ENCODE measurements around the gene TREM1. TPM values are rescaled to one million over a fixed set of nuclear protein-coding genes. Genes with fewer than 3 reads are reported as not detected.

The TREM1 gene
- total RNA-seq, 2 donors from 2014 or later = not detected

DNA sequence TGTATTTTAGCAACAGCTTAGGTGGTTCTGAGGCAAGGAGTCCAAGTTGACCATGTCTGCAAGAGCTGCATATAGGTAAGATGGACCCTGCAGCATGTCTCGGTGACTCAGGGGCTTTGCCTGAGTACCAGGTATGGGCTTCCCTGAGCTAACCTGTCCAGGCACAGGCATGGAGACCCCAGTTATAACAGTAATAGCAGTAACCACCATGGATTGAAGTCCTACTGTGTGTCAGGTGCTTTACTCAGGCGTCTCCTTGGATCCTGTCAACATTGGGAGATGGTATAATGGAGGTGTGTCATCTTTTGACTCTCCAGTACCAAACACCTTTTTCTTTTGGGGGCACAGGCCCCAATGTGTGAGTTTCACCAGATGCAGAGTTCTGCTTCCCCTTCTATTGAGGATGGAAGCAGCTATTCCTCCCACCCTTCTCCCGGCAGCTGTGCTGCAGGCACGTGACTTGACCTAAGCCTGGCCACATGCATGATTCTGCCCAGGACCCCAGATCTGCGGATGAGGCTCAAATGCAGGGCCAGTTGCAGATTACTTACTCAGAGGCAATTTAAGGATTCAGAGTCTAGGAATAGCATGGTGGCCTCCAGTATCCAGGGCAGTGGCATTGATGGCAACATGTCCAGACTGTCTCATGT lies 13.8 kb downstream of the TREM1 start:
- 79 to 87% methylated on average over 5 of the region's 5 CpGs for WGBS, 2 donors
- Histone ChIP-seq H3K36me3 (replicated peaks in 1 of 2; ENCODE audit: insufficient read depth in 1 of 2, low read depth in 2 of 2) (no peaks in the 10 kb centered on the region), H3K27me3 (no peaks in the 10 kb centered on the region), H3K9me3 (no peaks in the 10 kb centered on the region), H3K27ac (peak overlapping the region in 1 of 4 donors; percentile 35), H3K4me1 (no peaks in the 10 kb centered on the region), H3K4me3 (no peak overlapping the region)
- ATAC-seq = no peak
- intact Hi-C loops (cut with DNase I) = no loop called here
- TF ChIP-seq POLR2A (IDR thresholded peaks at IDR 0.05) = no peak
- TF ChIP-seq, protein P1, sequence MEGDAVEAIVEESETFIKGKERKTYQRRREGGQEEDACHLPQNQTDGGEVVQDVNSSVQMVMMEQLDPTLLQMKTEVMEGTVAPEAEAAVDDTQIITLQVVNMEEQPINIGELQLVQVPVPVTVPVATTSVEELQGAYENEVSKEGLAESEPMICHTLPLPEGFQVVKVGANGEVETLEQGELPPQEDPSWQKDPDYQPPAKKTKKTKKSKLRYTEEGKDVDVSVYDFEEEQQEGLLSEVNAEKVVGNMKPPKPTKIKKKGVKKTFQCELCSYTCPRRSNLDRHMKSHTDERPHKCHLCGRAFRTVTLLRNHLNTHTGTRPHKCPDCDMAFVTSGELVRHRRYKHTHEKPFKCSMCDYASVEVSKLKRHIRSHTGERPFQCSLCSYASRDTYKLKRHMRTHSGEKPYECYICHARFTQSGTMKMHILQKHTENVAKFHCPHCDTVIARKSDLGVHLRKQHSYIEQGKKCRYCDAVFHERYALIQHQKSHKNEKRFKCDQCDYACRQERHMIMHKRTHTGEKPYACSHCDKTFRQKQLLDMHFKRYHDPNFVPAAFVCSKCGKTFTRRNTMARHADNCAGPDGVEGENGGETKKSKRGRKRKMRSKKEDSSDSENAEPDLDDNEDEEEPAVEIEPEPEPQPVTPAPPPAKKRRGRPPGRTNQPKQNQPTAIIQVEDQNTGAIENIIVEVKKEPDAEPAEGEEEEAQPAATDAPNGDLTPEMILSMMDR (IDR thresholded peaks at IDR 0.05) = no peak
- DNase-seq = no peak

DNA sequence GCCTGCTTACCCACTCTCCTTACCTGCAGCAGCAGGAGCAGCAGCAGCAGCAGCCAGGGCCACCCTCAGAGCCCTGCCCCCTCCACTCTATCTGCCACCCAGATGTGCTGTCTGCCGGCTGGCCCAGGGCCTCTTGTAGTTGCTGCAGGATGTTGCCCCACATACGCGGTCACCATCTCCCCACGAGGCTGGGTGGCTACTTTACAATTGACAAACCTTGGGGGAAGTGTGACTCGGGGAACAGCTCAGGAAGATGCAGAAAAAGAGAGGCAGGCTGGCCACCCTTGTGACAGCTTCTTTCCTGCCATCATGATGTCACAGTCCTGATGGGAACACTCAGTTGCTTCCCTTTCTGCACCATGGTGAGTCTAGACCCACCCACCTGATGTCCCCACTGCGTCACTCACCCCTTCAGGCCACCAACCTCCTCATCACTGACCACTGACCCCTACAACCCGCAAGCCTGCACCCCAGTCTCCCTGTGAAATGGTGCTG lies 14.5 kb downstream of the TREM1 start:
- H3K27ac ChIP-seq = peak overlapping the region in 1 of 4 donors; percentile 45
- no peaks in the 10 kb centered on the region for H3K4me1 ChIP-seq
- intact Hi-C loops (cut with DNase I) = no loop called here
- no peaks in the 10 kb centered on the region for H3K9me3 ChIP-seq
- no peak overlapping the region for H3K4me3 ChIP-seq
- TF ChIP-seq POLR2A (IDR thresholded peaks at IDR 0.05) = peak in 1 of 3 donors; percentile 43
- TF ChIP-seq, protein P1 (IDR thresholded peaks at IDR 0.05) = no peak
- WGBS, 2 donors = 50 to 81% methylated on average over 5 to 7 of the region's 7 CpGs
- peak in 2 of 4 donors; percentile 13 to 76 for DNase-seq
- ATAC-seq = no peak
- H3K36me3 ChIP-seq (replicated peaks in 1 of 2; ENCODE audit: insufficient read depth in 1 of 2, low read depth in 2 of 2) = no peaks in the 10 kb centered on the region
- H3K27me3 ChIP-seq = no peaks in the 10 kb centered on the region

DNA sequence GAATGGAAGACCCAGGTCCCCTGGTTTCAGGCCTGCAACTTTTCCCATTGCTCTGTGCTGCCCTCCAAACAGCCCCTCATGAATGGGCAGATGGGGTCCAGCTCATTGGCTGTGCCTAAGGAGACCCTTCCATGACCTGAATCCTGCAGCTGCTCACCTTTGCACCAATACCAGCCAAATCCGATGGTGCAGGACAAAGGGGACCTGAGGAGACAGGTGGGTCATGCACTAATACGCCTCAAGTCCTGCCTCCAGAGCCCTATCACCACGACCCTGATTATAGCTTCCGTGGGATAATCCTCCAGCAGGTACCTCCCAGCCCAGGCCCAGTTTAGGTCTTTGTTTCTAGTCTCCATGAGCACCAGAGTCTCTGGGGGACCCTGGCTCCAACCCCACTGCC lies 16.8 kb downstream of the TREM1 start:
- intact Hi-C loops (cut with DNase I) = no loop called here
- Histone ChIP-seq H3K36me3 (replicated peaks in 1 of 2; ENCODE audit: insufficient read depth in 1 of 2, low read depth in 2 of 2) (no peaks in the 10 kb centered on the region), H3K4me1 (no peaks in the 10 kb centered on the region), H3K27me3 (no peaks in the 10 kb centered on the region), H3K27ac (no peak overlapping the region), H3K4me3 (no peak overlapping the region), H3K9me3 (no peaks in the 10 kb centered on the region)
- no peak for DNase-seq
- no peak for ATAC-seq
- no peak for TF ChIP-seq POLR2A (IDR thresholded peaks at IDR 0.05)
- TF ChIP-seq, protein P1 (IDR thresholded peaks at IDR 0.05) = no peak
- 68 to 80% methylated on average over 4 of the region's 4 CpGs for WGBS, 2 donors

DNA sequence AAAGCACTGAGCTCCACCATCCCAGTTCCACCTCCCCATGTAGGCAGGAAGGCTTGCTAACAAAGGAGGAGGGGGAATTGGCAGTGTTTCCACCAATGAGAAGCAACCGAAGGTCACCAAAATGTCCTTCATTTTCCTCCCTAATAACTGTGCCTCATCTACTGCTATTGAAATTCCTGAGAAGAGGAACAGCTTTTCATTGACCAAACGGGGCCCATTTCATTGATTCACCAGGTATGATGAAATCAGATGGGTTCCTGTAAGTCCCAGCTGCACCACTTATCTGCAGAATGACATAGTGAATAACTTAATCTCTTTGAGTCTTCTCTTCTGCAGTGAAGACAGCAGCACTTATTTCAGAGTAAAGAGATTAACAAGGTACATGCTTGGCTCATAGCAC lies 17.3 kb downstream of the TREM1 start:
- no peak for DNase-seq
- Histone ChIP-seq H3K9me3 (no peaks in the 10 kb centered on the region), H3K4me1 (no peaks in the 10 kb centered on the region), H3K27me3 (no peaks in the 10 kb centered on the region), H3K27ac (no peak overlapping the region), H3K4me3 (no peak overlapping the region), H3K36me3 (replicated peaks in 1 of 2; ENCODE audit: insufficient read depth in 1 of 2, low read depth in 2 of 2) (no peaks in the 10 kb centered on the region)
- WGBS, 2 donors = 69 to 92% methylated on average over 2 of the region's 2 CpGs
- TF ChIP-seq, protein P1 (IDR thresholded peaks at IDR 0.05) = no peak
- TF ChIP-seq POLR2A (IDR thresholded peaks at IDR 0.05) = no peak
- ATAC-seq = no peak
- intact Hi-C loops (cut with DNase I) = no loop called here

DNA sequence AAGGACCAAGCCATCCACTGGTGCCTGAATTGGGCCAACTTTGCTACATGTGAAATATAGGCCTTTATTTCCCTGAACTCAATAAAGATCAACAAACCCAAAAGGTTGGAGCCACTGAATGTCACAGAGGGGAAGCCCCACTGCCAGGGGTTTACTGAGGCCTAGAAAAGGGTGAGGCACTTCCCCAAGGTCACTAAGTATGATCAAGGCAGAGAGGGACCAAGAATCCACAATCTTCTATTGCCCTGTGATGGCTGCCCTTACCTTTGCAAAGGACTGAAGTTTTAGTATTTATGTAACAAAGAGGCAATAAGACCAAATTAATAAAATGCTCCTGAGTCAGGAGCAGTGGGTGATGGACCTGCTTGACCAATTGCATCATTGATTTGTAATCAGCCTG lies 18.0 kb downstream of the TREM1 start:
- intact Hi-C loops (cut with DNase I) = no loop called here
- no peak for TF ChIP-seq POLR2A (IDR thresholded peaks at IDR 0.05)
- TF ChIP-seq, protein P1 (IDR thresholded peaks at IDR 0.05) = no peak
- H3K4me3 ChIP-seq = no peak overlapping the region

More for the DNA sequence above, 18.0 kb downstream of the TREM1 start:
- Histone ChIP-seq H3K36me3 (replicated peaks in 1 of 2; ENCODE audit: insufficient read depth in 1 of 2, low read depth in 2 of 2) (no peaks in the 10 kb centered on the region), H3K4me1 (no peaks in the 10 kb centered on the region), H3K27me3 (no peaks in the 10 kb centered on the region), H3K9me3 (peaks cover 0 to 4% (median 0%) of the 10 kb centered on the region in 3 donors), H3K27ac (no peak overlapping the region)
- ATAC-seq = no peak
- DNase-seq = no peak
